PC-9 (cell line): ENCODE measurements around the gene GPAM. TPM values are rescaled to one million over a fixed set of nuclear protein-coding genes. Genes with fewer than 3 reads are reported as not detected.

Experiments
- BruUV-seq: library from RNA; stranded (reverse); fragments of 400-500 nt; replicated peaks from 2 replicates; lab custom pipeline; 2021; lab: Mats Ljungman, UMichigan
- CTCF ChIA-PET: fragments of 300-600 bp; sonication (Branson Sonifier 250); formaldehyde crosslinking; loops from one replicate; lab custom pipeline; 2022; ENCODE audit warnings: antibody characterized with exemption; lab: Charles Lee
- POLR2A ChIA-PET: fragments of 300-600 bp; sonication (Branson Sonifier 250); formaldehyde crosslinking; loops from one replicate; lab custom pipeline; 2022; ENCODE audit warnings: antibody characterized with exemption; ENCODE audit not compliant: unreplicated experiment; lab: Charles Lee
- DNase-seq, 2 experiments: peaks; one replicate each; pipeline versions ENCODE4 v3.0.0 to v3.0.0-alpha.2; 2015 to 2022; ENCODE audit warnings: mixed read lengths in 1 of 2
- H2AFZ ChIP-seq: fragments of 200-600 bp; sonication (generic); 2 replicates; pipeline ENCODE4 v1.8.1; 2017; ENCODE audit warnings: antibody characterized with exemption
- H3F3A ChIP-seq: fragments of 200-600 bp; sonication (generic); 2 replicates; pipeline ENCODE4 v1.8.1; 2017; ENCODE audit warnings: antibody characterized with exemption, mild to moderate bottlenecking, low read depth; ENCODE audit not compliant: insufficient read depth
- H3K27ac ChIP-seq: fragments of 200-600 bp; sonication (generic); 2 replicates; pipeline ENCODE4 v1.6.1; 2016; ENCODE audit warnings: mixed run types
- H3K27me3 ChIP-seq: fragments of 200-600 bp; sonication (generic); 2 replicates; pipeline ENCODE4 v1.6.1; 2016; ENCODE audit warnings: low read depth, mixed run types; ENCODE audit not compliant: insufficient read depth
- H3K36me3 ChIP-seq: fragments of 200-600 bp; sonication (generic); 2 replicates; pipeline ENCODE4 v1.6.1; 2016; ENCODE audit warnings: low read depth, mixed run types
- H3K4me1 ChIP-seq: fragments of 200-600 bp; sonication (generic); replicated peaks from 2 replicates; pipeline ENCODE4 v1.6.1; 2016; ENCODE audit warnings: mixed run types; ENCODE audit not compliant: insufficient read depth
- H3K4me2 ChIP-seq: fragments of 200-600 bp; sonication (generic); 2 replicates; pipeline ENCODE4 v1.6.1; 2017; ENCODE audit warnings: mixed run types
- H3K4me3 ChIP-seq: fragments of 200-600 bp; sonication (generic); 2 replicates; pipeline ENCODE4 v1.6.1; 2016; ENCODE audit warnings: mixed run types
- H3K79me2 ChIP-seq: fragments of 200-600 bp; sonication (generic); 2 replicates; pipeline ENCODE4 v1.6.1; 2017; ENCODE audit warnings: low read depth, mixed run types
- H3K9me2 ChIP-seq: fragments of 200-600 bp; sonication (generic); 2 replicates; pipeline ENCODE4 v1.8.1; 2017; ENCODE audit warnings: mild to moderate bottlenecking; ENCODE audit not compliant: insufficient read depth
- H3K9me3 ChIP-seq: fragments of 200-600 bp; sonication (generic); 2 replicates; pipeline ENCODE4 v1.8.1; 2016; ENCODE audit warnings: low read depth; ENCODE audit not compliant: insufficient read depth
- H4K20me1 ChIP-seq: fragments of 200-600 bp; sonication (generic); 2 replicates; pipeline ENCODE4 v1.8.1; 2017; ENCODE audit not compliant: insufficient read depth
- EZH2 ChIP-seq: fragments of 200-600 bp; sonication (generic); IDR thresholded peaks from 2 replicates; pipeline ENCODE4 v1.8.0; 2017; ENCODE audit warnings: antibody characterized with exemption, low read depth
- intact Hi-C: fragments of 100-400 bp; cut with micrococcal nuclease; formaldehyde crosslinking; loops from one replicate; pipeline ENCODE4 v1.10.0; 2022; ENCODE audit not compliant: unreplicated experiment
- total RNA-seq: library from RNA; stranded (reverse); gene quantifications from 2 replicates; pipeline ENCODE4 v1.2.3, GENCODE V29; 2021
- TF ChIP-seq, protein P1 (sequence below): fragments of 200-600 bp; sonication (generic); conservative IDR thresholded peaks from 2 replicates; pipeline ENCODE4 v1.6.1; 2017; ENCODE audit warnings: mixed run types, antibody characterized with exemption, mild to moderate bottlenecking, moderate library complexity

The GPAM gene
- total RNA-seq, 1 experiment from 2014 or later: 4.2 TPM

DNA sequence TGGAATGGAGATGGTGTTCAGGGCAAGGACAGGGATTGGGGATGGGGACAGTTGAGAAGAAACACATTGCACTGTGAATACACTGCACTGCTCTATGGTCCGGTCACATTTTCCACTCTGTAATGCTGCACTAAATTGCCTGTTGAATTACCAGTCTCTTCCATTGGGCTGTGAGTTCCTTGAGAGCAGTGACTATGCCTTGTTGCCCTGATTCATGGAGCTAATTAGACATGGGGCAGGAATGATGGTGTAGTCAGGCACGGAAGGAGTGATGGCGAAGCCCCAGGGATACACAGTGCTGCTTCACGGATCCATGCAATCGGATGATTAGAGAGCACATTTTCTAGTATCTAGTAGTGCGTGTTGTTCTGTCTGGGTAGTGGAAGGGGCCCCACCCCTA, 25.4 kb upstream of the GPAM start:
- Histone ChIP-seq H3K27ac (no peak overlapping the region), H3K36me3 (no peaks in the 10 kb centered on the region), H3K4me3 (no peak overlapping the region), H3K27me3 (0 out of 2 replicates have a peak, but pooled peaks cover 4% of the 10 kb centered on the region), H3K79me2 (no peaks in the 10 kb centered on the region), H3F3A (no peaks in the 10 kb centered on the region), H2AFZ (no peak overlapping the region), H3K9me2 (no peaks in the 10 kb centered on the region), H3K4me2 (no peak overlapping the region), H4K20me1 (no peaks in the 10 kb centered on the region), H3K4me1 (no peaks in the 10 kb centered on the region), H3K9me3 (no peaks in the 10 kb centered on the region)
- intact Hi-C loops: no loop called here
- no peak for DNase-seq
- no TSS peak for BruUV-seq
- POLR2A ChIA-PET: no interaction called here
- TF ChIP-seq, protein P1, sequence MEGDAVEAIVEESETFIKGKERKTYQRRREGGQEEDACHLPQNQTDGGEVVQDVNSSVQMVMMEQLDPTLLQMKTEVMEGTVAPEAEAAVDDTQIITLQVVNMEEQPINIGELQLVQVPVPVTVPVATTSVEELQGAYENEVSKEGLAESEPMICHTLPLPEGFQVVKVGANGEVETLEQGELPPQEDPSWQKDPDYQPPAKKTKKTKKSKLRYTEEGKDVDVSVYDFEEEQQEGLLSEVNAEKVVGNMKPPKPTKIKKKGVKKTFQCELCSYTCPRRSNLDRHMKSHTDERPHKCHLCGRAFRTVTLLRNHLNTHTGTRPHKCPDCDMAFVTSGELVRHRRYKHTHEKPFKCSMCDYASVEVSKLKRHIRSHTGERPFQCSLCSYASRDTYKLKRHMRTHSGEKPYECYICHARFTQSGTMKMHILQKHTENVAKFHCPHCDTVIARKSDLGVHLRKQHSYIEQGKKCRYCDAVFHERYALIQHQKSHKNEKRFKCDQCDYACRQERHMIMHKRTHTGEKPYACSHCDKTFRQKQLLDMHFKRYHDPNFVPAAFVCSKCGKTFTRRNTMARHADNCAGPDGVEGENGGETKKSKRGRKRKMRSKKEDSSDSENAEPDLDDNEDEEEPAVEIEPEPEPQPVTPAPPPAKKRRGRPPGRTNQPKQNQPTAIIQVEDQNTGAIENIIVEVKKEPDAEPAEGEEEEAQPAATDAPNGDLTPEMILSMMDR: no peak
- TF ChIP-seq EZH2: no peak
- CTCF ChIA-PET: no interaction called here

GRCh38 chr10:112208292-112208691, 24.7 kb upstream of the GPAM start:
- H3K79me2 ChIP-seq: no peaks in the 10 kb centered on the region
- no peak overlapping the region for H3K4me3 ChIP-seq
- BruUV-seq: no TSS peak
- no peak overlapping the region for H2AFZ ChIP-seq
- H3K27ac ChIP-seq: no peak overlapping the region
- H3K4me1 ChIP-seq: no peaks in the 10 kb centered on the region
- CTCF ChIA-PET: no interaction called here
- POLR2A ChIA-PET: no interaction called here
- H4K20me1 ChIP-seq: no peaks in the 10 kb centered on the region
- H3K4me2 ChIP-seq: no peak overlapping the region
- no peaks in the 10 kb centered on the region for H3K9me2 ChIP-seq
- no peak for DNase-seq
- TF ChIP-seq EZH2: no peak
- TF ChIP-seq, protein P1: no peak
- no peaks in the 10 kb centered on the region for H3F3A ChIP-seq
- no peaks in the 10 kb centered on the region for H3K36me3 ChIP-seq
- 0 out of 2 replicates have a peak, but pooled peaks cover 4% of the 10 kb centered on the region for H3K27me3 ChIP-seq
- no peaks in the 10 kb centered on the region for H3K9me3 ChIP-seq
- intact Hi-C loops: no loop called here

DNA sequence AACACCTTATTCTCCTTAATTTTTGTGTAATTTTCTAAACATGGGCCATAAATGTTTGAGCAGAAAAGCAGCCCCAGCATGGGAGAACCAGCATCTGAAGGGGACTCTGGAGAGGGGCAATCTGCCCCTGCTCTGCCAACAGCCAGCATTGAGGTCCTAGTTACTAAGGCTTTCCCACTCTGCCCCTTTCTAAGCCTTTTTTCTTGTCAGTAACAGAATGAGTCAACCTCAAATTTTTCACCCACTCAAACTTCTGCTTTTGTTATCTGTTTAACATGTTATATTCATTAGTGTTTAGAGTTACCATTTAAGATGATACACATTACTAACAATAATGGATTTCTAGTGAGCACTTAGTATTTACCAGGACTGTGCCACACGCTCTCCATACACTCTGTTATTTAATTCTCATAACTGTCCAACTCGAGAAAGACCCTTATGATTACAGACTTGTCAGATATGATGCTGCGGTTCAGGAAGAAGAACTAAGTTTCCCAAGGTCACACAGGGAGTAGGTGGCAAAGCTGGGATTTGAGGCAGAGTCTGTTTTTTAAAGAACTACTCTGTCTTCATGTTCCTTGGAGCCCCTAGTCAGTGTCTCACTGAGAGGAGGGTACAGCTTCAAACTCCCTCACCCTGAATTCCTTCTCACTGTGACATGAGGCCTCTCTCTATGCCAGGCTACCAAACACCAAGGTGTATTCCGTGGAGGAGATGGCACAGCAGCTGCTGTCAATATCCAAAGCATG, 19.9 kb upstream of the GPAM start:
- Histone ChIP-seq H3K27ac (no peak overlapping the region), H3K27me3 (0 out of 2 replicates have a peak, but pooled peaks cover 4% of the 10 kb centered on the region), H2AFZ (no peak overlapping the region), H3K36me3 (no peaks in the 10 kb centered on the region), H3K79me2 (no peaks in the 10 kb centered on the region), H3K9me2 (no peaks in the 10 kb centered on the region), H3K9me3 (no peaks in the 10 kb centered on the region), H3K4me2 (no peak overlapping the region), H3F3A (no peaks in the 10 kb centered on the region), H3K4me3 (no peak overlapping the region), H3K4me1 (no peaks in the 10 kb centered on the region), H4K20me1 (no peaks in the 10 kb centered on the region)
- no TSS peak for BruUV-seq
- no peak for TF ChIP-seq EZH2
- TF ChIP-seq, protein P1: no peak
- ChIA-PET CTCF (no interaction called here), POLR2A (no interaction called here)
- DNase-seq: no peak
- intact Hi-C loops: no loop called here
